ENCODE measurements around the gene ATP10A. TPM values are rescaled to one million over a fixed set of nuclear protein-coding genes. Genes with fewer than 3 reads are reported as not detected.
A peak's percentile ranks its signal among the peaks of the same experiment; 100 is the strongest.

Gene ATP10A
- total RNA-seq, 1 experiment from 2014 or later, result 2.1 TPM

DNA sequence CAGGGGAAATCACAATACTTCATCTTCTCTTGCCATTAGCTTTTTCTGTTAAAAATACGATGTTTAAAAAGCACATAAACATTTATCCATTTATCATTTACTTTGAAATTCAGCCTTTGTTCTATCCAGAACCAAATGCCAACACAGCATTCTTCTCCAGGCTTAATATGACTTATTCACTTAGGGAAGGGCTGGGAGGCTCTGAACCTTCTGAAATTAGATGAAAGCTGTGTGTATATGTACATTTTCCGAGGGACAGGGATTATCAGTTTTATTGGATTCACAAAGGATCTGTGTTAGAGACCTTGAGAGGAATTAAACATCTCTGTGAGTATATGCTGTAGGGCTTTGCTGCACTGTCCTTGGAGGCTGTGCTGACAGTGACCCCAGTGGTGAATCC is 213.7 kb downstream of the ATP10A start (continued):
- TF ChIP-seq, protein P1, sequence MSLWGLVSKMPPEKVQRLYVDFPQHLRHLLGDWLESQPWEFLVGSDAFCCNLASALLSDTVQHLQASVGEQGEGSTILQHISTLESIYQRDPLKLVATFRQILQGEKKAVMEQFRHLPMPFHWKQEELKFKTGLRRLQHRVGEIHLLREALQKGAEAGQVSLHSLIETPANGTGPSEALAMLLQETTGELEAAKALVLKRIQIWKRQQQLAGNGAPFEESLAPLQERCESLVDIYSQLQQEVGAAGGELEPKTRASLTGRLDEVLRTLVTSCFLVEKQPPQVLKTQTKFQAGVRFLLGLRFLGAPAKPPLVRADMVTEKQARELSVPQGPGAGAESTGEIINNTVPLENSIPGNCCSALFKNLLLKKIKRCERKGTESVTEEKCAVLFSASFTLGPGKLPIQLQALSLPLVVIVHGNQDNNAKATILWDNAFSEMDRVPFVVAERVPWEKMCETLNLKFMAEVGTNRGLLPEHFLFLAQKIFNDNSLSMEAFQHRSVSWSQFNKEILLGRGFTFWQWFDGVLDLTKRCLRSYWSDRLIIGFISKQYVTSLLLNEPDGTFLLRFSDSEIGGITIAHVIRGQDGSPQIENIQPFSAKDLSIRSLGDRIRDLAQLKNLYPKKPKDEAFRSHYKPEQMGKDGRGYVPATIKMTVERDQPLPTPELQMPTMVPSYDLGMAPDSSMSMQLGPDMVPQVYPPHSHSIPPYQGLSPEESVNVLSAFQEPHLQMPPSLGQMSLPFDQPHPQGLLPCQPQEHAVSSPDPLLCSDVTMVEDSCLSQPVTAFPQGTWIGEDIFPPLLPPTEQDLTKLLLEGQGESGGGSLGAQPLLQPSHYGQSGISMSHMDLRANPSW (CRISPR knock-in tag; conservative IDR thresholded peaks at IDR 0.05; ENCODE audit: low read depth), result no peak
- TF ChIP-seq ELF4 (CRISPR knock-in tag; IDR thresholded peaks at IDR 0.05; ENCODE audit: low read depth) (no peak), ESRRA (CRISPR knock-in tag; IDR thresholded peaks at IDR 0.05; ENCODE audit: borderline replicate concordance) (no peak)

DNA sequence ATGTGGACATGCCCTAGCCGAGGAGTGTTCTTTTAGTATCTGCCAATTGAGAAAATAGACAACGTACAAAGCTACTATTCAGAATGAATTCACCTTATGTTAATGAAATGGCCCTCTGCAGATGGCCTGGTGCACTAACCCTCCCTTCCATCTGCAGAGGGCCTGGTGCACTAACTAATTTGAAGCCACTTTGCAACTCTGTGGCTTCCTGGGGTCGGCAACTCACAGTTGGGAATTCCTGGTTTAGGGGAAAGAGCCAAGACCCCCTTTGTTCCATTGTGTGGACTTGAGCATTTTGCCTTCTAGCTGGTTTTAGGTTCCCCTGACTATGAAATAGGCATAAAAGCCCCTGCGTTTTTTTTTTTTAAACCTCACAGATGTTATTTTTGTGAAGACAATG is 220.0 kb downstream of the ATP10A start:
- peak; percentile 81 for ATAC-seq
- TF ChIP-seq, protein P2, sequence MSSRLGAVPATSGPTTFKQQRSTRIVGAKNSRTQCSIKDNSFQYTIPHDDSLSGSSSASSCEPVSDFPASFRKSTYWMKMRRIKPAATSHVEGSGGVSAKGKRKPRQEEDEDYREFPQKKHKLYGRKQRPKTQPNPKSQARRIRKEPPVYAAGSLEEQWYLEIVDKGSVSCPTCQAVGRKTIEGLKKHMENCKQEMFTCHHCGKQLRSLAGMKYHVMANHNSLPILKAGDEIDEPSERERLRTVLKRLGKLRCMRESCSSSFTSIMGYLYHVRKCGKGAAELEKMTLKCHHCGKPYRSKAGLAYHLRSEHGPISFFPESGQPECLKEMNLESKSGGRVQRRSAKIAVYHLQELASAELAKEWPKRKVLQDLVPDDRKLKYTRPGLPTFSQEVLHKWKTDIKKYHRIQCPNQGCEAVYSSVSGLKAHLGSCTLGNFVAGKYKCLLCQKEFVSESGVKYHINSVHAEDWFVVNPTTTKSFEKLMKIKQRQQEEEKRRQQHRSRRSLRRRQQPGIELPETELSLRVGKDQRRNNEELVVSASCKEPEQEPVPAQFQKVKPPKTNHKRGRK (CRISPR knock-in tag; IDR thresholded peaks at IDR 0.05; ENCODE audit: borderline replicate concordance), result no peak
- peak; percentile 78; the same call in 1 of the 2 replicates for TF ChIP-seq TEAD1 (CRISPR knock-in tag; IDR thresholded peaks at IDR 0.05)
- TF ChIP-seq, protein P3, sequence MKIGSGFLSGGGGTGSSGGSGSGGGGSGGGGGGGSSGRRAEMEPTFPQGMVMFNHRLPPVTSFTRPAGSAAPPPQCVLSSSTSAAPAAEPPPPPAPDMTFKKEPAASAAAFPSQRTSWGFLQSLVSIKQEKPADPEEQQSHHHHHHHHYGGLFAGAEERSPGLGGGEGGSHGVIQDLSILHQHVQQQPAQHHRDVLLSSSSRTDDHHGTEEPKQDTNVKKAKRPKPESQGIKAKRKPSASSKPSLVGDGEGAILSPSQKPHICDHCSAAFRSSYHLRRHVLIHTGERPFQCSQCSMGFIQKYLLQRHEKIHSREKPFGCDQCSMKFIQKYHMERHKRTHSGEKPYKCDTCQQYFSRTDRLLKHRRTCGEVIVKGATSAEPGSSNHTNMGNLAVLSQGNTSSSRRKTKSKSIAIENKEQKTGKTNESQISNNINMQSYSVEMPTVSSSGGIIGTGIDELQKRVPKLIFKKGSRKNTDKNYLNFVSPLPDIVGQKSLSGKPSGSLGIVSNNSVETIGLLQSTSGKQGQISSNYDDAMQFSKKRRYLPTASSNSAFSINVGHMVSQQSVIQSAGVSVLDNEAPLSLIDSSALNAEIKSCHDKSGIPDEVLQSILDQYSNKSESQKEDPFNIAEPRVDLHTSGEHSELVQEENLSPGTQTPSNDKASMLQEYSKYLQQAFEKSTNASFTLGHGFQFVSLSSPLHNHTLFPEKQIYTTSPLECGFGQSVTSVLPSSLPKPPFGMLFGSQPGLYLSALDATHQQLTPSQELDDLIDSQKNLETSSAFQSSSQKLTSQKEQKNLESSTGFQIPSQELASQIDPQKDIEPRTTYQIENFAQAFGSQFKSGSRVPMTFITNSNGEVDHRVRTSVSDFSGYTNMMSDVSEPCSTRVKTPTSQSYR (CRISPR knock-in tag; IDR thresholded peaks at IDR 0.05), result peak; percentile 58
- Mint-ChIP-seq H3K27me3 (ENCODE audit: low read depth) (peaks cover 100% of the 10 kb centered on the region), H3K4me3 (peak overlapping the region; percentile 51), H3K4me1 (peaks cover 37% of the 10 kb centered on the region), H3K36me3 (no peaks in the 10 kb centered on the region), H3K9me3 (no peaks in the 10 kb centered on the region), H3K27ac (no peak overlapping the region)
- peak; percentile 60 for DNase-seq (ENCODE audit: low spot score)
- ChIA-PET CTCF (interaction anchor here (0.7 to 2.3 kb wide), 6 partner anchors 41 to 1407 kb away, joined by 3 to 8 read pairs (median 4); no protein-coding TSS in a partner anchor), POLR2A (no interaction called here)

DNA sequence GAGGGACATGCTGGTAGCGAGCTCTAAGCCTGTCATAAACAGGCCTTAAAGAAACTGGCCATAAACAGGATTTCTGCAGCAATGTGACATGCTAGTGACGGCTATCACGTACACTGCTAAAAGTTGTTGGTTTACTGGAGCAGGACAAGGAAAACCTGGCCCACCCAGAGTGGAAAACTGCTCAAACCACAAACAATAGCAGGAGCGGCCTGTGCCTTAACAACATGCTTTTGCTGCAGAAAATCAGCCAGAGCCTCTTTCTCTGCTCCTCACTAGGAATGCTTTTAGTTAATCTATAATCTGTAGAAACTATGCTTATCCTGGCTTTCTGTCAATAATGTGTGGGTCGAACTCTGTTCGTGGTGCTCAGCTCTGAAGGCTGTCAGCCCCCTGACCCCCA is 221.4 kb downstream of the ATP10A start:
- no peak overlapping the region for H3K4me3 Mint-ChIP-seq
- H3K4me1 Mint-ChIP-seq, result peaks cover 50% of the 10 kb centered on the region
- ATAC-seq, result no peak
- TF ChIP-seq NR2C2 (CRISPR knock-in tag; IDR thresholded peaks at IDR 0.05) (no peak), FOXP1 (CRISPR knock-in tag; IDR thresholded peaks at IDR 0.05; ENCODE audit: borderline replicate concordance) (no peak), SMAD3 (CRISPR knock-in tag; IDR thresholded peaks at IDR 0.05; ENCODE audit: borderline replicate concordance) (no peak), SP1 (CRISPR knock-in tag; conservative IDR thresholded peaks at IDR 0.05) (no peak), HMGA2 (CRISPR knock-in tag; IDR thresholded peaks at IDR 0.05) (no peak), TEAD1 (CRISPR knock-in tag; IDR thresholded peaks at IDR 0.05) (no peak), SOX15 (CRISPR knock-in tag; IDR thresholded peaks at IDR 0.05) (no peak), ELF4 (CRISPR knock-in tag; IDR thresholded peaks at IDR 0.05; ENCODE audit: low read depth) (no peak), RORB (CRISPR knock-in tag; IDR thresholded peaks at IDR 0.05) (no peak)
- TF ChIP-seq, protein P4, sequence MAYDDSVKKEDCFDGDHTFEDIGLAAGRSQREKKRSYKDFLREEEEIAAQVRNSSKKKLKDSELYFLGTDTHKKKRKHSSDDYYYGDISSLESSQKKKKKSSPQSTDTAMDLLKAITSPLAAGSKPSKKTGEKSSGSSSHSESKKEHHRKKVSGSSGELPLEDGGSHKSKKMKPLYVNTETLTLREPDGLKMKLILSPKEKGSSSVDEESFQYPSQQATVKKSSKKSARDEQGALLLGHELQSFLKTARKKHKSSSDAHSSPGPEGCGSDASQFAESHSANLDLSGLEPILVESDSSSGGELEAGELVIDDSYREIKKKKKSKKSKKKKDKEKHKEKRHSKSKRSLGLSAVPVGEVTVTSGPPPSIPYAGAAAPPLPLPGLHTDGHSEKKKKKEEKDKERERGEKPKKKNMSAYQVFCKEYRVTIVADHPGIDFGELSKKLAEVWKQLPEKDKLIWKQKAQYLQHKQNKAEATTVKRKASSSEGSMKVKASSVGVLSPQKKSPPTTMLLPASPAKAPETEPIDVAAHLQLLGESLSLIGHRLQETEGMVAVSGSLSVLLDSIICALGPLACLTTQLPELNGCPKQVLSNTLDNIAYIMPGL (CRISPR knock-in tag; IDR thresholded peaks at IDR 0.05), result no peak
- TF ChIP-seq, protein P5, sequence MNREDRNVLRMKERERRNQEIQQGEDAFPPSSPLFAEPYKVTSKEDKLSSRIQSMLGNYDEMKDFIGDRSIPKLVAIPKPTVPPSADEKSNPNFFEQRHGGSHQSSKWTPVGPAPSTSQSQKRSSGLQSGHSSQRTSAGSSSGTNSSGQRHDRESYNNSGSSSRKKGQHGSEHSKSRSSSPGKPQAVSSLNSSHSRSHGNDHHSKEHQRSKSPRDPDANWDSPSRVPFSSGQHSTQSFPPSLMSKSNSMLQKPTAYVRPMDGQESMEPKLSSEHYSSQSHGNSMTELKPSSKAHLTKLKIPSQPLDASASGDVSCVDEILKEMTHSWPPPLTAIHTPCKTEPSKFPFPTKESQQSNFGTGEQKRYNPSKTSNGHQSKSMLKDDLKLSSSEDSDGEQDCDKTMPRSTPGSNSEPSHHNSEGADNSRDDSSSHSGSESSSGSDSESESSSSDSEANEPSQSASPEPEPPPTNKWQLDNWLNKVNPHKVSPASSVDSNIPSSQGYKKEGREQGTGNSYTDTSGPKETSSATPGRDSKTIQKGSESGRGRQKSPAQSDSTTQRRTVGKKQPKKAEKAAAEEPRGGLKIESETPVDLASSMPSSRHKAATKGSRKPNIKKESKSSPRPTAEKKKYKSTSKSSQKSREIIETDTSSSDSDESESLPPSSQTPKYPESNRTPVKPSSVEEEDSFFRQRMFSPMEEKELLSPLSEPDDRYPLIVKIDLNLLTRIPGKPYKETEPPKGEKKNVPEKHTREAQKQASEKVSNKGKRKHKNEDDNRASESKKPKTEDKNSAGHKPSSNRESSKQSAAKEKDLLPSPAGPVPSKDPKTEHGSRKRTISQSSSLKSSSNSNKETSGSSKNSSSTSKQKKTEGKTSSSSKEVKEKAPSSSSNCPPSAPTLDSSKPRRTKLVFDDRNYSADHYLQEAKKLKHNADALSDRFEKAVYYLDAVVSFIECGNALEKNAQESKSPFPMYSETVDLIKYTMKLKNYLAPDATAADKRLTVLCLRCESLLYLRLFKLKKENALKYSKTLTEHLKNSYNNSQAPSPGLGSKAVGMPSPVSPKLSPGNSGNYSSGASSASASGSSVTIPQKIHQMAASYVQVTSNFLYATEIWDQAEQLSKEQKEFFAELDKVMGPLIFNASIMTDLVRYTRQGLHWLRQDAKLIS (CRISPR knock-in tag; IDR thresholded peaks at IDR 0.05; ENCODE audit: borderline replicate concordance), result no peak
- CTCF ChIA-PET, result interaction anchor here (0.9 to 1.7 kb wide), 3 partner anchors 50 to 69 kb away, joined by 5 to 6 read pairs (median 5); no protein-coding TSS in a partner anchor
- no peaks in the 10 kb centered on the region for H3K9me3 Mint-ChIP-seq
- DNase-seq (ENCODE audit: low spot score), result no peak
- peaks cover 100% of the 10 kb centered on the region for H3K27me3 Mint-ChIP-seq (ENCODE audit: low read depth)
- H3K36me3 Mint-ChIP-seq, result no peaks in the 10 kb centered on the region
- POLR2A ChIA-PET, result no interaction called here
- H3K27ac Mint-ChIP-seq, result no peak overlapping the region

All from WTC11 (cell line).